ENCODE measurements around the gene RBM33. TPM values are rescaled to one million over a fixed set of nuclear protein-coding genes. Genes with fewer than 3 reads are reported as not detected.

The RBM33 gene
- polyA plus RNA-seq, 1 donor (not counting 4 experiments of a cell fraction or from before 2014, with no cell fraction given) = 8.9 TPM

GRCh38 chr7:155794196-155794595 is 149.7 kb downstream of the RBM33 start:
- H3K9me3 ChIP-seq (ENCODE audit: control insufficient read depth, low read depth, low read length) = peaks cover 2% of the 10 kb centered on the region
- no peaks in the 10 kb centered on the region for H3K9me1 ChIP-seq (ENCODE audit: control insufficient read depth, extremely low read depth, insufficient read depth, low read length)
- TF ChIP-seq CTCF (optimal IDR thresholded peaks at IDR 0.05 in 1 of 3, IDR thresholded peaks at IDR 0.05 in 1 of 3, conservative IDR thresholded peaks at IDR 0.05 in 1 of 3; ENCODE audit: extremely low read depth in 1 of 3, insufficient read depth in 2 of 3, low read length in 3 of 3) (no peak), EZH2 (IDR thresholded peaks at IDR 0.05; ENCODE audit: low read length) (no peak)
- no peaks in the 10 kb centered on the region for H3K36me3 ChIP-seq (ENCODE audit: control insufficient read depth in 2 of 2, extremely low read depth in 1 of 2, insufficient read depth in 2 of 2, low read length in 2 of 2)
- H3K4me2 ChIP-seq (ENCODE audit: control insufficient read depth, extremely low read depth, insufficient read depth, low read depth, low read length) = no peak overlapping the region
- H3K9ac ChIP-seq (ENCODE audit: control insufficient read depth, extremely low read depth, insufficient read depth, low read length) = no peak overlapping the region
- DNase-seq (ENCODE audit: low read depth, low spot score) (no peak), FAIRE-seq (no peak)
- peaks cover 24% of the 10 kb centered on the region for H3K27me3 ChIP-seq (ENCODE audit: control insufficient read depth, extremely low read depth, insufficient read depth, low read length)
- H4K20me1 ChIP-seq (ENCODE audit: control insufficient read depth, extremely low read depth, insufficient read depth, low read length) = no peaks in the 10 kb centered on the region
- H3K27ac ChIP-seq (ENCODE audit: control insufficient read depth, insufficient read depth, low read length) = no peak overlapping the region
- H2AFZ ChIP-seq (ENCODE audit: control insufficient read depth, low read length) = no peak overlapping the region
- dilution Hi-C loops (cut with MboI; ENCODE audit: extremely low pct_ligation_motif_present, low sequenced_read_pairs) = no loop called here
- H3K4me3 ChIP-seq (ENCODE audit: control insufficient read depth in 2 of 3, extremely low read depth in 1 of 3, insufficient read depth in 2 of 3, low read depth in 1 of 3, low read length in 3 of 3) = no peak overlapping the region
- peaks cover 2% of the 10 kb centered on the region for H3K4me1 ChIP-seq (ENCODE audit: control insufficient read depth, extremely low read depth, insufficient read depth, low read length)
- no peaks in the 10 kb centered on the region for H3K79me2 ChIP-seq (ENCODE audit: control insufficient read depth, insufficient read depth, low read length)

GRCh38 chr7:155795401-155795800 is 150.9 kb downstream of the RBM33 start:
- Histone ChIP-seq H3K4me1 (ENCODE audit: control insufficient read depth, extremely low read depth, insufficient read depth, low read length) (peaks cover 8% of the 10 kb centered on the region), H3K9me3 (ENCODE audit: control insufficient read depth, low read depth, low read length) (peaks cover 2% of the 10 kb centered on the region), H3K27ac (ENCODE audit: control insufficient read depth, insufficient read depth, low read length) (no peak overlapping the region), H4K20me1 (ENCODE audit: control insufficient read depth, extremely low read depth, insufficient read depth, low read length) (no peaks in the 10 kb centered on the region), H3K9ac (ENCODE audit: control insufficient read depth, extremely low read depth, insufficient read depth, low read length) (no peak overlapping the region), H3K79me2 (ENCODE audit: control insufficient read depth, insufficient read depth, low read length) (no peaks in the 10 kb centered on the region), H2AFZ (ENCODE audit: control insufficient read depth, low read length) (no peak overlapping the region), H3K36me3 (ENCODE audit: control insufficient read depth in 2 of 2, extremely low read depth in 1 of 2, insufficient read depth in 2 of 2, low read length in 2 of 2) (no peaks in the 10 kb centered on the region), H3K4me3 (ENCODE audit: control insufficient read depth in 2 of 3, extremely low read depth in 1 of 3, insufficient read depth in 2 of 3, low read depth in 1 of 3, low read length in 3 of 3) (no peak overlapping the region), H3K9me1 (ENCODE audit: control insufficient read depth, extremely low read depth, insufficient read depth, low read length) (no peaks in the 10 kb centered on the region), H3K4me2 (ENCODE audit: control insufficient read depth, extremely low read depth, insufficient read depth, low read depth, low read length) (no peak overlapping the region), H3K27me3 (ENCODE audit: control insufficient read depth, extremely low read depth, insufficient read depth, low read length) (peaks cover 35% of the 10 kb centered on the region)
- TF ChIP-seq EZH2 (IDR thresholded peaks at IDR 0.05; ENCODE audit: low read length) (no peak), CTCF (optimal IDR thresholded peaks at IDR 0.05 in 1 of 3, IDR thresholded peaks at IDR 0.05 in 1 of 3, conservative IDR thresholded peaks at IDR 0.05 in 1 of 3; ENCODE audit: extremely low read depth in 1 of 3, insufficient read depth in 2 of 3, low read length in 3 of 3) (no peak)
- DNase-seq (ENCODE audit: low read depth, low spot score) = no peak
- dilution Hi-C loops (cut with MboI; ENCODE audit: extremely low pct_ligation_motif_present, low sequenced_read_pairs) = no loop called here
- no peak for FAIRE-seq
